ENCODE measurements around the gene C16orf92.
A peak's percentile ranks its signal among the peaks of the same experiment; 100 is the strongest.

C16orf92 gene

GRCh38 chr16:30067584-30067916 lies 44.6 kb downstream of the C16orf92 start:
- H3K9ac ChIP-seq (ENCODE audit: low read depth in 1 of 2, low read length in 2 of 2), result peak overlapping the region; percentile 99 to 100
- peaks cover 33 to 55% of the 10 kb centered on the region in 2 donors for H3K36me3 ChIP-seq (ENCODE audit: control insufficient read depth in 1 of 2, insufficient read depth in 2 of 2, low read length in 2 of 2)
- H3K4me1 ChIP-seq (ENCODE audit: control insufficient read depth in 1 of 2, insufficient read depth in 2 of 2, low read length in 2 of 2), result peaks cover 35 to 43% of the 10 kb centered on the region in 2 donors
- no peaks in the 10 kb centered on the region for H3K9me3 ChIP-seq (ENCODE audit: control insufficient read depth in 1 of 2, low read length in 2 of 2)
- H3K4me3 ChIP-seq (ENCODE audit: low read depth in 1 of 2, low read length in 2 of 2), result peak overlapping the region; percentile 82 to 95
- H3K27ac ChIP-seq (ENCODE audit: low read depth, low read length), result no peak overlapping the region
- no peaks in the 10 kb centered on the region for H3K27me3 ChIP-seq (ENCODE audit: control insufficient read depth in 1 of 2, insufficient read depth in 2 of 2, low read length in 2 of 2)

GRCh38 chr16:30068333-30068732 lies 45.3 kb downstream of the C16orf92 start:
- H3K9me3 ChIP-seq (ENCODE audit: control insufficient read depth in 1 of 2, low read length in 2 of 2), result no peaks in the 10 kb centered on the region
- H3K9ac ChIP-seq (ENCODE audit: low read depth in 1 of 2, low read length in 2 of 2), result no peak overlapping the region
- H3K4me3 ChIP-seq (ENCODE audit: low read depth in 1 of 2, low read length in 2 of 2), result no peak overlapping the region
- peaks cover 33 to 55% of the 10 kb centered on the region in 2 donors for H3K36me3 ChIP-seq (ENCODE audit: control insufficient read depth in 1 of 2, insufficient read depth in 2 of 2, low read length in 2 of 2)
- peaks cover 34 to 40% of the 10 kb centered on the region in 2 donors for H3K4me1 ChIP-seq (ENCODE audit: control insufficient read depth in 1 of 2, insufficient read depth in 2 of 2, low read length in 2 of 2)
- no peak overlapping the region for H3K27ac ChIP-seq (ENCODE audit: low read depth, low read length)
- H3K27me3 ChIP-seq (ENCODE audit: control insufficient read depth in 1 of 2, insufficient read depth in 2 of 2, low read length in 2 of 2), result no peaks in the 10 kb centered on the region

GRCh38 chr16:30068750-30069610 lies 46.0 kb downstream of the C16orf92 start:
- Histone ChIP-seq H3K36me3 (ENCODE audit: control insufficient read depth in 1 of 2, insufficient read depth in 2 of 2, low read length in 2 of 2) (peaks cover 33 to 55% of the 10 kb centered on the region in 2 donors), H3K4me1 (ENCODE audit: control insufficient read depth in 1 of 2, insufficient read depth in 2 of 2, low read length in 2 of 2) (peaks cover 28 to 33% of the 10 kb centered on the region in 2 donors), H3K4me3 (ENCODE audit: low read depth in 1 of 2, low read length in 2 of 2) (no peak overlapping the region), H3K9ac (ENCODE audit: low read depth in 1 of 2, low read length in 2 of 2) (no peak overlapping the region), H3K27ac (ENCODE audit: low read depth, low read length) (no peak overlapping the region), H3K27me3 (ENCODE audit: control insufficient read depth in 1 of 2, insufficient read depth in 2 of 2, low read length in 2 of 2) (no peaks in the 10 kb centered on the region), H3K9me3 (ENCODE audit: control insufficient read depth in 1 of 2, low read length in 2 of 2) (no peaks in the 10 kb centered on the region)

- H3K4me3 ChIP-seq (ENCODE audit: low read depth in 1 of 2, low read length in 2 of 2), result no peak overlapping the region
- no peak overlapping the region for H3K9ac ChIP-seq (ENCODE audit: low read depth in 1 of 2, low read length in 2 of 2)
- no peaks in the 10 kb centered on the region for H3K27me3 ChIP-seq (ENCODE audit: control insufficient read depth in 1 of 2, insufficient read depth in 2 of 2, low read length in 2 of 2)
- H3K4me1 ChIP-seq (ENCODE audit: control insufficient read depth in 1 of 2, insufficient read depth in 2 of 2, low read length in 2 of 2), result peaks cover 22 to 27% of the 10 kb centered on the region in 2 donors
- H3K27ac ChIP-seq (ENCODE audit: low read depth, low read length), result no peak overlapping the region
- H3K9me3 ChIP-seq (ENCODE audit: control insufficient read depth in 1 of 2, low read length in 2 of 2), result no peaks in the 10 kb centered on the region
- peaks cover 33 to 55% of the 10 kb centered on the region in 2 donors for H3K36me3 ChIP-seq (ENCODE audit: control insufficient read depth in 1 of 2, insufficient read depth in 2 of 2, low read length in 2 of 2)
Measured at GRCh38 chr16:30069611-30070462, 46.8 kb downstream of the C16orf92 start.

- no peak overlapping the region for H3K27ac ChIP-seq (ENCODE audit: low read depth, low read length)
Measured at GRCh38 chr16:30070490-30070889, 47.5 kb downstream of the C16orf92 start.

More at GRCh38 chr16:30070490-30070889, 47.5 kb downstream of the C16orf92 start:
- peaks cover 22 to 27% of the 10 kb centered on the region in 2 donors for H3K4me1 ChIP-seq (ENCODE audit: control insufficient read depth in 1 of 2, insufficient read depth in 2 of 2, low read length in 2 of 2)
- no peak overlapping the region for H3K4me3 ChIP-seq (ENCODE audit: low read depth in 1 of 2, low read length in 2 of 2)
- H3K36me3 ChIP-seq (ENCODE audit: control insufficient read depth in 1 of 2, insufficient read depth in 2 of 2, low read length in 2 of 2), result peaks cover 33 to 55% of the 10 kb centered on the region in 2 donors
- no peak overlapping the region for H3K9ac ChIP-seq (ENCODE audit: low read depth in 1 of 2, low read length in 2 of 2)
- no peaks in the 10 kb centered on the region for H3K9me3 ChIP-seq (ENCODE audit: control insufficient read depth in 1 of 2, low read length in 2 of 2)
- no peaks in the 10 kb centered on the region for H3K27me3 ChIP-seq (ENCODE audit: control insufficient read depth in 1 of 2, insufficient read depth in 2 of 2, low read length in 2 of 2)

All from duodenal mucosa (tissue), 2 donors.